Measurements from ENCODE around the gene SIAH2. TPM values are rescaled to one million over a fixed set of nuclear protein-coding genes. Genes with fewer than 3 reads are reported as not detected.

The SIAH2 gene
- total RNA-seq, 1 experiment from 2014 or later: 17.1 TPM

DNA sequence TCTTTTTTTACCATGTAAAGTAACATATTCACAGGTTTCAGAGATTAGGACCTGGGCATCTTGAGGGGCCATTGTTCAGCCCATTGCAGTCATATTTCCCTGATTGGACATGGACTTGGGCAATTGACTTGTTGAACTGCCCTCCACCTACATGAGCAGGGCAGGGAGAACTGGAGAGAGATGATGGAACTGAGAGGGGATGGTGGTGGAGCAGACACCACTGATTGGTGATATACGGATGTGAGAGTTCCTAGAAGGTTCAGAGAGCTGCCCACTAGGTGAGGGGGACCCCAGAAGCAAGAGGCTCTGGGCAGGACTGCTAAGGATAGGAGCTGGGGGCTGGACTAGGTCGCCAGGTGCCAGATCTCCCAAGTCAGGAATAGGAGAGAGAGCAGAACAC lies 37.8 kb upstream of the SIAH2 start (continued):
- TF ChIP-seq, protein P1, sequence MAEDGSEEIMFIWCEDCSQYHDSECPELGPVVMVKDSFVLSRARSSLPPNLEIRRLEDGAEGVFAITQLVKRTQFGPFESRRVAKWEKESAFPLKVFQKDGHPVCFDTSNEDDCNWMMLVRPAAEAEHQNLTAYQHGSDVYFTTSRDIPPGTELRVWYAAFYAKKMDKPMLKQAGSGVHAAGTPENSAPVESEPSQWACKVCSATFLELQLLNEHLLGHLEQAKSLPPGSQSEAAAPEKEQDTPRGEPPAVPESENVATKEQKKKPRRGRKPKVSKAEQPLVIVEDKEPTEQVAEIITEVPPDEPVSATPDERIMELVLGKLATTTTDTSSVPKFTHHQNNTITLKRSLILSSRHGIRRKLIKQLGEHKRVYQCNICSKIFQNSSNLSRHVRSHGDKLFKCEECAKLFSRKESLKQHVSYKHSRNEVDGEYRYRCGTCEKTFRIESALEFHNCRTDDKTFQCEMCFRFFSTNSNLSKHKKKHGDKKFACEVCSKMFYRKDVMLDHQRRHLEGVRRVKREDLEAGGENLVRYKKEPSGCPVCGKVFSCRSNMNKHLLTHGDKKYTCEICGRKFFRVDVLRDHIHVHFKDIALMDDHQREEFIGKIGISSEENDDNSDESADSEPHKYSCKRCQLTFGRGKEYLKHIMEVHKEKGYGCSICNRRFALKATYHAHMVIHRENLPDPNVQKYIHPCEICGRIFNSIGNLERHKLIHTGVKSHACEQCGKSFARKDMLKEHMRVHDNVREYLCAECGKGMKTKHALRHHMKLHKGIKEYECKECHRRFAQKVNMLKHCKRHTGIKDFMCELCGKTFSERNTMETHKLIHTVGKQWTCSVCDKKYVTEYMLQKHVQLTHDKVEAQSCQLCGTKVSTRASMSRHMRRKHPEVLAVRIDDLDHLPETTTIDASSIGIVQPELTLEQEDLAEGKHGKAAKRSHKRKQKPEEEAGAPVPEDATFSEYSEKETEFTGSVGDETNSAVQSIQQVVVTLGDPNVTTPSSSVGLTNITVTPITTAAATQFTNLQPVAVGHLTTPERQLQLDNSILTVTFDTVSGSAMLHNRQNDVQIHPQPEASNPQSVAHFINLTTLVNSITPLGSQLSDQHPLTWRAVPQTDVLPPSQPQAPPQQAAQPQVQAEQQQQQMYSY (CRISPR knock-in tag; IDR thresholded peaks at IDR 0.05): no peak
- TF ChIP-seq, protein P2, sequence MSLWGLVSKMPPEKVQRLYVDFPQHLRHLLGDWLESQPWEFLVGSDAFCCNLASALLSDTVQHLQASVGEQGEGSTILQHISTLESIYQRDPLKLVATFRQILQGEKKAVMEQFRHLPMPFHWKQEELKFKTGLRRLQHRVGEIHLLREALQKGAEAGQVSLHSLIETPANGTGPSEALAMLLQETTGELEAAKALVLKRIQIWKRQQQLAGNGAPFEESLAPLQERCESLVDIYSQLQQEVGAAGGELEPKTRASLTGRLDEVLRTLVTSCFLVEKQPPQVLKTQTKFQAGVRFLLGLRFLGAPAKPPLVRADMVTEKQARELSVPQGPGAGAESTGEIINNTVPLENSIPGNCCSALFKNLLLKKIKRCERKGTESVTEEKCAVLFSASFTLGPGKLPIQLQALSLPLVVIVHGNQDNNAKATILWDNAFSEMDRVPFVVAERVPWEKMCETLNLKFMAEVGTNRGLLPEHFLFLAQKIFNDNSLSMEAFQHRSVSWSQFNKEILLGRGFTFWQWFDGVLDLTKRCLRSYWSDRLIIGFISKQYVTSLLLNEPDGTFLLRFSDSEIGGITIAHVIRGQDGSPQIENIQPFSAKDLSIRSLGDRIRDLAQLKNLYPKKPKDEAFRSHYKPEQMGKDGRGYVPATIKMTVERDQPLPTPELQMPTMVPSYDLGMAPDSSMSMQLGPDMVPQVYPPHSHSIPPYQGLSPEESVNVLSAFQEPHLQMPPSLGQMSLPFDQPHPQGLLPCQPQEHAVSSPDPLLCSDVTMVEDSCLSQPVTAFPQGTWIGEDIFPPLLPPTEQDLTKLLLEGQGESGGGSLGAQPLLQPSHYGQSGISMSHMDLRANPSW (CRISPR knock-in tag; conservative IDR thresholded peaks at IDR 0.05; ENCODE audit: low read depth): no peak

GRCh38 chr3:150798122-150798618 lies 35.2 kb upstream of the SIAH2 start:
- Mint-ChIP-seq H3K9me3 (no peaks in the 10 kb centered on the region), H3K27ac (peak overlapping the region; percentile 86), H3K27me3 (ENCODE audit: low read depth) (peaks cover 7% of the 10 kb centered on the region), H3K4me1 (peaks cover 18% of the 10 kb centered on the region), H3K4me3 (0 out of 2 replicates have a peak overlapping the region, but pooled peaks have one; percentile 14), H3K36me3 (no peaks in the 10 kb centered on the region)
- no peak for DNase-seq (ENCODE audit: low spot score)
- ATAC-seq: peak; percentile 87
- POLR2A ChIA-PET: no interaction called here
- CTCF ChIA-PET: interaction anchor here (2.3 kb wide), 1 partner anchor 10 kb away, joined by 11 read pairs; no protein-coding TSS in a partner anchor
- TF ChIP-seq ELF4 (CRISPR knock-in tag; IDR thresholded peaks at IDR 0.05; ENCODE audit: low read depth): no peak
- no peak for TF ChIP-seq ZNF396 (CRISPR knock-in tag; IDR thresholded peaks at IDR 0.05; ENCODE audit: borderline replicate concordance)
- TF ChIP-seq MYBL2 (CRISPR knock-in tag; IDR thresholded peaks at IDR 0.05): no peak
- TF ChIP-seq E2F1 (CRISPR knock-in tag; IDR thresholded peaks at IDR 0.05): no peak
- TF ChIP-seq E2F4 (CRISPR knock-in tag; IDR thresholded peaks at IDR 0.05; ENCODE audit: borderline replicate concordance, low read depth): no peak
- no peak for TF ChIP-seq SMAD3 (CRISPR knock-in tag; IDR thresholded peaks at IDR 0.05; ENCODE audit: borderline replicate concordance)
- no peak for TF ChIP-seq PRRX2 (CRISPR knock-in tag; IDR thresholded peaks at IDR 0.05)
- TF ChIP-seq ZNF671 (CRISPR knock-in tag; IDR thresholded peaks at IDR 0.05): no peak
- TF ChIP-seq MXD4 (CRISPR knock-in tag; IDR thresholded peaks at IDR 0.05; ENCODE audit: borderline replicate concordance): no peak
- TF ChIP-seq ZNF512 (CRISPR knock-in tag; IDR thresholded peaks at IDR 0.05; ENCODE audit: borderline replicate concordance): no peak
- TF ChIP-seq, protein P3, sequence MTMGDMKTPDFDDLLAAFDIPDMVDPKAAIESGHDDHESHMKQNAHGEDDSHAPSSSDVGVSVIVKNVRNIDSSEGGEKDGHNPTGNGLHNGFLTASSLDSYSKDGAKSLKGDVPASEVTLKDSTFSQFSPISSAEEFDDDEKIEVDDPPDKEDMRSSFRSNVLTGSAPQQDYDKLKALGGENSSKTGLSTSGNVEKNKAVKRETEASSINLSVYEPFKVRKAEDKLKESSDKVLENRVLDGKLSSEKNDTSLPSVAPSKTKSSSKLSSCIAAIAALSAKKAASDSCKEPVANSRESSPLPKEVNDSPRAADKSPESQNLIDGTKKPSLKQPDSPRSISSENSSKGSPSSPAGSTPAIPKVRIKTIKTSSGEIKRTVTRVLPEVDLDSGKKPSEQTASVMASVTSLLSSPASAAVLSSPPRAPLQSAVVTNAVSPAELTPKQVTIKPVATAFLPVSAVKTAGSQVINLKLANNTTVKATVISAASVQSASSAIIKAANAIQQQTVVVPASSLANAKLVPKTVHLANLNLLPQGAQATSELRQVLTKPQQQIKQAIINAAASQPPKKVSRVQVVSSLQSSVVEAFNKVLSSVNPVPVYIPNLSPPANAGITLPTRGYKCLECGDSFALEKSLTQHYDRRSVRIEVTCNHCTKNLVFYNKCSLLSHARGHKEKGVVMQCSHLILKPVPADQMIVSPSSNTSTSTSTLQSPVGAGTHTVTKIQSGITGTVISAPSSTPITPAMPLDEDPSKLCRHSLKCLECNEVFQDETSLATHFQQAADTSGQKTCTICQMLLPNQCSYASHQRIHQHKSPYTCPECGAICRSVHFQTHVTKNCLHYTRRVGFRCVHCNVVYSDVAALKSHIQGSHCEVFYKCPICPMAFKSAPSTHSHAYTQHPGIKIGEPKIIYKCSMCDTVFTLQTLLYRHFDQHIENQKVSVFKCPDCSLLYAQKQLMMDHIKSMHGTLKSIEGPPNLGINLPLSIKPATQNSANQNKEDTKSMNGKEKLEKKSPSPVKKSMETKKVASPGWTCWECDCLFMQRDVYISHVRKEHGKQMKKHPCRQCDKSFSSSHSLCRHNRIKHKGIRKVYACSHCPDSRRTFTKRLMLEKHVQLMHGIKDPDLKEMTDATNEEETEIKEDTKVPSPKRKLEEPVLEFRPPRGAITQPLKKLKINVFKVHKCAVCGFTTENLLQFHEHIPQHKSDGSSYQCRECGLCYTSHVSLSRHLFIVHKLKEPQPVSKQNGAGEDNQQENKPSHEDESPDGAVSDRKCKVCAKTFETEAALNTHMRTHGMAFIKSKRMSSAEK (CRISPR knock-in tag; IDR thresholded peaks at IDR 0.05; ENCODE audit: borderline replicate concordance): no peak
- no peak for TF ChIP-seq SP1 (CRISPR knock-in tag; conservative IDR thresholded peaks at IDR 0.05)
- TF ChIP-seq, protein P1 (CRISPR knock-in tag; IDR thresholded peaks at IDR 0.05): no peak

All from WTC11 (cell line).